GM21723 (cell line): ENCODE data around the gene CPNE6.
A peak's percentile ranks its signal among the peaks of the same experiment; 100 is the strongest.
"Not testable (repeated sequence)": the region's sequence is repeated elsewhere in the genome, so short reads cannot be mapped to it uniquely, and the experiment has no call there.

ENCODE experiments used
- ATAC-seq: cut with Tn5 transposase; IDR thresholded peaks from one replicate; pipeline ENCODE4 v1.9.1; 2021; ENCODE audit warnings: mild to moderate bottlenecking, moderate library complexity; ENCODE audit not compliant: unreplicated experiment

CPNE6 gene

GRCh38 chr14:24071144-24071697 is at the start of gene CPNE6:
TSS of gene CPNE6 (plus strand) at chr14:24071562. CDS start at chr14:24072937, 1,375 bp downstream.
- ATAC-seq = no peak

GRCh38 chr14:24024939-24025418 is 46.4 kb upstream of the CPNE6 start:
- not testable (repeated sequence) for ATAC-seq

GRCh38 chr14:24029687-24030086 is 41.7 kb upstream of the CPNE6 start:
- ATAC-seq = not testable (repeated sequence)

- not testable (repeated sequence) for ATAC-seq
Measured at GRCh38 chr14:24031331-24031730, 40.0 kb upstream of the CPNE6 start.

GRCh38 chr14:24032727-24033418 is 38.5 kb upstream of the CPNE6 start:
- no peak for ATAC-seq

GRCh38 chr14:24035769-24036168 is 35.6 kb upstream of the CPNE6 start:
- peak; percentile 14 for ATAC-seq

GRCh38 chr14:24036169-24036962 is 35.0 kb upstream of the CPNE6 start:
- peak; percentile 73 for ATAC-seq

GRCh38 chr14:24036963-24037657 is 34.3 kb upstream of the CPNE6 start:
- peak; percentile 23 for ATAC-seq

- ATAC-seq = no peak
Measured at GRCh38 chr14:24037658-24038037, 33.7 kb upstream of the CPNE6 start.

- no peak for ATAC-seq
Measured at GRCh38 chr14:24038686-24039085, 32.7 kb upstream of the CPNE6 start.

GRCh38 chr14:24040692-24041091 is 30.7 kb upstream of the CPNE6 start:
- ATAC-seq = no peak

- no peak for ATAC-seq
Measured at GRCh38 chr14:24042746-24043145, 28.6 kb upstream of the CPNE6 start.

- not testable (repeated sequence) for ATAC-seq
Measured at GRCh38 chr14:24049002-24049401, 22.4 kb upstream of the CPNE6 start.

- not testable (repeated sequence) for ATAC-seq
Measured at GRCh38 chr14:24050753-24051152, 20.6 kb upstream of the CPNE6 start.

GRCh38 chr14:24051176-24051788 is 20.1 kb upstream of the CPNE6 start:
- peak; percentile 22 for ATAC-seq

- ATAC-seq = peak; percentile 75
Measured at GRCh38 chr14:24051789-24052655, 19.3 kb upstream of the CPNE6 start, which contains the start of gene CARMIL3. TSS of gene CARMIL3 (plus strand) at chr14:24052009. CDS start at chr14:24052154, 145 bp downstream.

GRCh38 chr14:24052656-24053547 is 18.5 kb upstream of the CPNE6 start:
- ATAC-seq = no peak

- no peak for ATAC-seq
Measured at GRCh38 chr14:24053548-24054323, 17.6 kb upstream of the CPNE6 start.
